HepG2 (cell line): ENCODE measurements around the gene TXNRD2. TPM values are rescaled to one million over a fixed set of nuclear protein-coding genes. Genes with fewer than 3 reads are reported as not detected.

Source experiments
- AHR ChIP-seq: IDR thresholded peaks from 2 replicates; pipeline ENCODE4 v1.6.1; 2018; ENCODE audit warnings: missing genetic modification reagents, missing compliant biosample characterization
- ATF2 ChIP-seq: sonication (generic); formaldehyde crosslinking; IDR thresholded peaks from 2 replicates; pipeline ENCODE4 v1.4.0; 2020; ENCODE audit warnings: missing genetic modification reagents
- ATRX ChIP-seq: sonication (generic); formaldehyde crosslinking; IDR thresholded peaks from 2 replicates; pipeline ENCODE4 v1.4.0; 2020; ENCODE audit warnings: missing genetic modification reagents, borderline replicate concordance
- FOXK1 ChIP-seq: sonication (generic); formaldehyde crosslinking; IDR thresholded peaks from 2 replicates; pipeline ENCODE4 v1.4.0; 2020; ENCODE audit warnings: low read depth, missing genetic modification reagents, borderline replicate concordance
- FOXO4 ChIP-seq: sonication (generic); formaldehyde crosslinking; conservative IDR thresholded peaks from 2 replicates; pipeline ENCODE4 v1.8.1; 2023; ENCODE audit warnings: missing genetic modification reagents
- HES4 ChIP-seq: sonication (generic); formaldehyde crosslinking; IDR thresholded peaks from 2 replicates; pipeline ENCODE4 v1.9.0; 2021; ENCODE audit warnings: mild to moderate bottlenecking, missing genetic modification reagents, borderline replicate concordance
- HHEX ChIP-seq: IDR thresholded peaks from 2 replicates; pipeline ENCODE4 v1.6.1; 2016; ENCODE audit warnings: control low read depth
- HNRNPH1 ChIP-seq: fragments of 200-400 bp; formaldehyde crosslinking; optimal IDR thresholded peaks from 2 replicates; pipeline ENCODE3; 2017; ENCODE audit warnings: mild to moderate bottlenecking, low read depth, low read length
- HNRNPLL ChIP-seq: fragments of 200-400 bp; formaldehyde crosslinking; IDR thresholded peaks from 2 replicates; pipeline ENCODE4 v1.6.1; 2017; ENCODE audit warnings: mild to moderate bottlenecking, low read depth, low read length; ENCODE audit not compliant: poor library complexity, severe bottlenecking
- HOXD1 ChIP-seq: sonication (generic); formaldehyde crosslinking; IDR thresholded peaks from 2 replicates; pipeline ENCODE4 v1.5.0; 2020; ENCODE audit warnings: missing genetic modification reagents
- NAIF1 ChIP-seq: sonication (generic); formaldehyde crosslinking; IDR thresholded peaks from 2 replicates; pipeline ENCODE4 v1.5.0; 2020; ENCODE audit warnings: mild to moderate bottlenecking, missing genetic modification reagents, borderline replicate concordance
- PITX1 ChIP-seq: sonication (generic); formaldehyde crosslinking; IDR thresholded peaks from 2 replicates; pipeline ENCODE4 v1.5.1; 2020; ENCODE audit warnings: mild to moderate bottlenecking, missing genetic modification reagents
- RBAK ChIP-seq: sonication (generic); formaldehyde crosslinking; IDR thresholded peaks from 2 replicates; pipeline ENCODE4 v1.5.1; 2020; ENCODE audit warnings: mild to moderate bottlenecking, missing genetic modification reagents
- RFX1 ChIP-seq: fragments of 450-650 bp; IDR thresholded peaks from 2 replicates; pipeline ENCODE4 v1.6.1; 2017
- SP1 ChIP-seq, 2 experiments: fragments of 450-650 bp in 1 of 2; sonication (generic) in 1 of 2; formaldehyde crosslinking in 1 of 2; IDR thresholded peaks; 2 replicates each; pipeline versions ENCODE4 v1.4.0 to v1.6.1; 2016 to 2020; ENCODE audit warnings: missing genetic modification reagents in 1 of 2
- SPEN ChIP-seq: sonication (generic); formaldehyde crosslinking; IDR thresholded peaks from 2 replicates; pipeline ENCODE4 v1.5.1; 2020; ENCODE audit warnings: low read depth, mild to moderate bottlenecking, missing genetic modification reagents
- TERF1 ChIP-seq: sonication (generic); formaldehyde crosslinking; IDR thresholded peaks from 2 replicates; pipeline ENCODE4 v1.8.0; 2022; ENCODE audit warnings: mild to moderate bottlenecking, missing genetic modification reagents, moderate library complexity
- TRIM22 ChIP-seq: fragments of 450-650 bp; IDR thresholded peaks from 2 replicates; pipeline ENCODE4 v1.6.1; 2017
- ZBTB49 ChIP-seq: sonication (generic); formaldehyde crosslinking; IDR thresholded peaks from 2 replicates; pipeline ENCODE4 v1.4.0; 2020; ENCODE audit warnings: missing genetic modification reagents, borderline replicate concordance
- ZNF253 ChIP-seq: sonication (generic); formaldehyde crosslinking; IDR thresholded peaks from 2 replicates; pipeline ENCODE4 v1.8.0; 2022; ENCODE audit warnings: mild to moderate bottlenecking, missing genetic modification reagents, borderline replicate concordance
- ZNF546 ChIP-seq: sonication (generic); formaldehyde crosslinking; conservative IDR thresholded peaks from 2 replicates; pipeline ENCODE4 v1.8.1; 2023; ENCODE audit warnings: mild to moderate bottlenecking, missing genetic modification reagents
- ZNF557 ChIP-seq: sonication (generic); formaldehyde crosslinking; IDR thresholded peaks from 2 replicates; pipeline ENCODE4 v1.4.0; 2020; ENCODE audit warnings: missing genetic modification reagents
- polyA plus RNA-seq, 8 experiments: library from polyadenylated mRNA; depleted of rRNA in 3 of 8; stranded (reverse) in 7 of 8; unstranded in 1 of 8; fragments of >200 nt; fragmentation: Illumina TruSeq in 4 of 8; extraction: Trizol in 4 of 8; gene quantifications; 2 replicates each; pipeline versions ENCODE4 v1.2.1 to v1.2.3, GENCODE V29; 2011 to 2016; ENCODE audit warnings: low read depth in 4 of 8, missing spikeins in 1 of 8, mixed read lengths in 1 of 8; ENCODE audit not compliant: insufficient read depth in 1 of 8
- total RNA-seq, 5 experiments: library from RNA; depleted of rRNA; stranded (reverse); fragments of >200 nt; fragmentation: Illumina TruSeq; extraction: Trizol; gene quantifications; 2 replicates each; pipeline ENCODE4 v1.2.3, GENCODE V29; 2016; ENCODE audit warnings: low read depth in 1 of 5

Gene TXNRD2
- total and polyA plus RNA-seq, 2 of the 13 experiments (the other 11 are each of a cell fraction or from before 2014, with no cell fraction given), result 17.5 to 18.6 TPM

GRCh38 chr22:19942157-19943081, 801 bp upstream of the TXNRD2 start (continued):
- no peak for TF ChIP-seq TERF1 (CRISPR knock-in tag)
- TF ChIP-seq ZNF546, result no peak
- no peak for TF ChIP-seq SPEN (CRISPR knock-in tag)
- no peak for TF ChIP-seq ZNF557
- TF ChIP-seq HOXD1 (CRISPR knock-in tag), result no peak
- TF ChIP-seq HNRNPH1, result no peak
- TF ChIP-seq TRIM22, result no peak
- no peak for TF ChIP-seq ZBTB49 (CRISPR knock-in tag)
- no peak for TF ChIP-seq RBAK (CRISPR knock-in tag)
- no peak for TF ChIP-seq HHEX (CRISPR knock-in tag)
- no peak for TF ChIP-seq FOXO4 (CRISPR knock-in tag)
- no peak for TF ChIP-seq SP1 (IDR thresholded peaks at IDR 0.05)
- TF ChIP-seq SP1 (CRISPR knock-in tag; IDR thresholded peaks at IDR 0.05), result no peak
- no peak for TF ChIP-seq ZNF253 (CRISPR knock-in tag)
- TF ChIP-seq RFX1, result no peak
- TF ChIP-seq AHR, result no peak
- TF ChIP-seq NAIF1 (CRISPR knock-in tag), result peak; percentile 49; the same call in 1 of the 2 replicates
- no peak for TF ChIP-seq PITX1 (CRISPR knock-in tag)
- TF ChIP-seq ATRX (CRISPR knock-in tag), result no peak
- no peak for TF ChIP-seq FOXK1 (CRISPR knock-in tag)
- no peak; the same call in 1 of the 2 replicates for TF ChIP-seq ATF2
- no peak for TF ChIP-seq HNRNPLL
- TF ChIP-seq HES4 (CRISPR knock-in tag), result no peak
